K562 (cell line): ENCODE measurements around the gene PGAP3. TPM values are rescaled to one million over a fixed set of nuclear protein-coding genes. Genes with fewer than 3 reads are reported as not detected.

ENCODE experiments used
- ARID1B ChIP-seq: fragments of 450-650 bp; IDR thresholded peaks from 2 replicates; pipeline ENCODE4 v1.6.1; 2016; ENCODE audit warnings: antibody characterized with exemption, mild to moderate bottlenecking, inconsistent platforms
- ASH1L ChIP-seq: fragments of 450-650 bp; IDR thresholded peaks from 2 replicates; pipeline ENCODE4 v1.6.1; 2018; ENCODE audit warnings: borderline replicate concordance, mild to moderate bottlenecking, low read depth; ENCODE audit not compliant: partially characterized antibody
- ATF1 ChIP-seq, 2 experiments: fragments of 450-650 bp in 1 of 2; IDR thresholded peaks; 2 replicates each; pipeline ENCODE4 v1.6.1; 2016; ENCODE audit warnings: missing compliant biosample characterization in 1 of 2, missing genetic modification characterization in 1 of 2
- CCAR2 ChIP-seq: fragments of 200-400 bp; formaldehyde crosslinking; IDR thresholded peaks from 2 replicates; pipeline ENCODE4 v1.6.1; 2017; ENCODE audit warnings: mild to moderate bottlenecking, low read depth, low read length
- E2F3 ChIP-seq: fragments of 250-450 bp; sonication (Bioruptor Pico); IDR thresholded peaks from 2 replicates; pipeline ENCODE4 v1.4.0; 2020; ENCODE audit warnings: mild to moderate bottlenecking
- HDAC2 ChIP-seq: fragments of 450-650 bp; IDR thresholded peaks from 2 replicates; pipeline ENCODE4 v1.6.1; 2016; ENCODE audit warnings: mild to moderate bottlenecking
- ID3 ChIP-seq, 2 experiments: fragments of 250-450 bp in 1 of 2; fragments of 450-650 bp in 1 of 2; sonication (Bioruptor Pico) in 1 of 2; IDR thresholded peaks; 2 replicates each; pipeline versions ENCODE4 v1.6.1 to v1.8.0; 2016 to 2021; ENCODE audit warnings: mild to moderate bottlenecking in 2 of 2, moderate library complexity in 2 of 2, missing compliant biosample characterization in 1 of 2, missing genetic modification characterization in 1 of 2
- KLF16 ChIP-seq: IDR thresholded peaks from 2 replicates; pipeline ENCODE4 v1.6.1; 2016; ENCODE audit warnings: antibody characterized with exemption
- SIN3A ChIP-seq, 2 experiments: fragments of 150-350 bp in 1 of 2; IDR thresholded peaks; 2 replicates each; pipeline ENCODE4 v1.6.1; 2011 to 2016; ENCODE audit warnings: borderline replicate concordance in 2 of 2, low read depth in 2 of 2, low read length in 2 of 2, mild to moderate bottlenecking in 2 of 2, moderate library complexity in 2 of 2; ENCODE audit not compliant: control insufficient read depth in 1 of 2
- SLC30A9 ChIP-seq: fragments of 250-450 bp; sonication (Bioruptor Pico); IDR thresholded peaks from 2 replicates; pipeline ENCODE4 v1.8.0; 2022; ENCODE audit warnings: mild to moderate bottlenecking, moderate library complexity
- SMAD1 ChIP-seq: fragments of 150-350 bp; IDR thresholded peaks from 2 replicates; pipeline ENCODE4 v1.6.1; 2014; ENCODE audit warnings: low read length, low read depth; ENCODE audit not compliant: partially characterized antibody
- TAF15 ChIP-seq: fragments of 200-400 bp; formaldehyde crosslinking; IDR thresholded peaks from 2 replicates; pipeline ENCODE4 v1.6.1; 2017; ENCODE audit warnings: mild to moderate bottlenecking, low read depth, low read length, moderate library complexity
- ZNF23 ChIP-seq: fragments of 250-450 bp; sonication (Bioruptor Pico); IDR thresholded peaks from 2 replicates; pipeline ENCODE4 v1.4.0; 2020; ENCODE audit warnings: mild to moderate bottlenecking
- ZNF512 ChIP-seq: IDR thresholded peaks from 2 replicates; pipeline ENCODE4 v1.6.1; 2016; ENCODE audit warnings: missing genetic modification characterization, missing compliant biosample characterization
- ZNF609 ChIP-seq: sonication (generic); formaldehyde crosslinking; IDR thresholded peaks from 2 replicates; pipeline ENCODE4 v1.8.1; 2023; ENCODE audit warnings: missing genetic modification reagents, mild to moderate bottlenecking, borderline replicate concordance
- ZNF740 ChIP-seq, 3 experiments: fragments of 200-800 bp in 1 of 3; sonication (Bioruptor generic) in 1 of 3; sonication (generic) in 1 of 3; formaldehyde crosslinking in 1 of 3; IDR thresholded peaks; 2 replicates each; pipeline versions ENCODE4 v1.6.1 to v1.8.0; 2016 to 2022; ENCODE audit warnings: mild to moderate bottlenecking in 2 of 3, missing compliant biosample characterization in 2 of 3, missing genetic modification characterization in 2 of 3, missing genetic modification reagents in 1 of 3
- ZNF785 ChIP-seq: fragments of 250-450 bp; sonication (Bioruptor Pico); IDR thresholded peaks from 2 replicates; pipeline ENCODE4 v1.4.0; 2020; ENCODE audit warnings: mild to moderate bottlenecking
- ZSCAN29 ChIP-seq: fragments of 450-650 bp; IDR thresholded peaks from 2 replicates; pipeline ENCODE4 v1.6.1; 2017
- polyA plus RNA-seq, 8 experiments: library from polyadenylated mRNA; depleted of rRNA in 4 of 8; stranded (reverse) in 5 of 8; unstranded in 3 of 8; fragments of >200 nt; fragmentation: Nextera tagmentation in 2 of 8; fragmentation: Illumina TruSeq in 1 of 8; extraction: Ambion mirVana in 2 of 8; extraction: Trizol in 1 of 8; gene quantifications; 2 replicates each; pipeline versions ENCODE4 v1.2.1 to v1.2.3, GENCODE V29; 2011 to 2014; ENCODE audit warnings: inconsistent platforms in 1 of 8, missing spikeins in 1 of 8
- total RNA-seq, 7 experiments: library from RNA; depleted of rRNA in 6 of 7; stranded (reverse); fragments of >200 nt in 6 of 7; fragmentation: Illumina TruSeq in 2 of 7; extraction: Trizol in 2 of 7; gene quantifications; 2 replicates each; pipeline versions ENCODE4 v1.2.1 to v1.2.3, GENCODE V29; 2011 to 2021; ENCODE audit warnings: low replicate concordance in 1 of 7

Gene PGAP3
- total and polyA plus RNA-seq, 9 of the 15 experiments (the other 6 are each of a cell fraction or from before 2014, with no cell fraction given): 0.38 to 9.4 (median 4.5) TPM

- no peak for TF ChIP-seq ZNF512 (tag)
- no peak for TF ChIP-seq ZNF740 (CRISPR knock-in tag; IDR thresholded peaks at IDR 0.05)
- TF ChIP-seq ZNF740 (tag; IDR thresholded peaks at IDR 0.05): no peak
- no peak for TF ChIP-seq TAF15
- no peak for TF ChIP-seq SMAD1
- TF ChIP-seq ARID1B: no peak
- TF ChIP-seq ZSCAN29: peak; percentile 85
- no peak for TF ChIP-seq CCAR2
- TF ChIP-seq ZNF609 (CRISPR knock-in tag): no peak
- no peak for TF ChIP-seq ZNF23 (CRISPR knock-in tag)
- 0 out of 2 replicates have a peak, but pooled peaks have one; percentile 18 for TF ChIP-seq HDAC2
- TF ChIP-seq ID3 (CRISPR knock-in tag; IDR thresholded peaks at IDR 0.05): no peak
- TF ChIP-seq ID3 (tag; IDR thresholded peaks at IDR 0.05): no peak
- no peak for TF ChIP-seq KLF16
- TF ChIP-seq SLC30A9 (CRISPR knock-in tag): no peak
- peak in 1 of 2 experiments; percentile 23; a peak in 1 of 4 replicates for TF ChIP-seq SIN3A (IDR thresholded peaks at IDR 0.05; ENCODE audit: borderline replicate concordance in 2 of 2, control insufficient read depth in 1 of 2, low read depth in 2 of 2, low read length in 2 of 2)
- no peak for TF ChIP-seq E2F3 (CRISPR knock-in tag)
- peak; percentile 25 for TF ChIP-seq ASH1L
- no peak for TF ChIP-seq ATF1 (CRISPR knock-in tag; IDR thresholded peaks at IDR 0.05)
- peak; percentile 55 for TF ChIP-seq ATF1 (tag; IDR thresholded peaks at IDR 0.05)
- TF ChIP-seq ZNF785 (CRISPR knock-in tag): no peak
Observed at GRCh38 chr17:39687546-39688474, at the start of gene PGAP3 (continued).
